Stimulated activated effector memory CD8-positive, alpha-beta T cell treated with anti-CD3 and anti-CD28 coated beads, Interleukin-12 subunit alpha, Interleukin-12 subunit beta, amount 100 ng/mL, for 72 hours (primary cell): ENCODE results near the gene CHRFAM7A.
"Not testable (repeated sequence)": the region's sequence is repeated elsewhere in the genome, so short reads cannot be mapped to it uniquely, and the experiment has no call there.

Experiments
- ATAC-seq: fragments of 150-1000 bp; cut with Tn5 transposase; 2 replicates; pipeline ENCODE4 v1.10.0; 2021
- DNase-seq, 2 donors: peaks; one replicate each; pipeline ENCODE4 v3.0.0; 2021 to 2022; ENCODE audit warnings: low spot score in 2 of 2
- H3K27ac Mint-ChIP-seq: one replicate; pipeline ENCODE4 v1.8.0; 2022; ENCODE audit warnings: mild to moderate bottlenecking, mixed read lengths
- H3K36me3 Mint-ChIP-seq: one replicate; pipeline ENCODE4 v1.8.0; 2022; ENCODE audit warnings: mild to moderate bottlenecking, mixed read lengths
- H3K4me1 Mint-ChIP-seq: one replicate; pipeline ENCODE4 v1.8.0; 2022; ENCODE audit warnings: mixed read lengths
- H3K4me3 Mint-ChIP-seq: one replicate; pipeline ENCODE4 v1.8.0; 2022; ENCODE audit warnings: mild to moderate bottlenecking, mixed read lengths
- H3K9me3 Mint-ChIP-seq: one replicate; pipeline ENCODE4 v1.8.0; 2022; ENCODE audit warnings: mixed read lengths

CHRFAM7A gene

GRCh38 chr15:30361404-30361803 is 31.9 kb downstream of the CHRFAM7A start:
- H3K27ac Mint-ChIP-seq, H3K4me3 Mint-ChIP-seq, H3K36me3 Mint-ChIP-seq, H3K9me3 Mint-ChIP-seq, ATAC-seq, DNase-seq, H3K4me1 Mint-ChIP-seq: not testable (repeated sequence)

GRCh38 chr15:30360990-30361389 is 32.4 kb downstream of the CHRFAM7A start:
- not testable (repeated sequence) for H3K27ac Mint-ChIP-seq, H3K36me3 Mint-ChIP-seq, DNase-seq, H3K9me3 Mint-ChIP-seq, H3K4me1 Mint-ChIP-seq, H3K4me3 Mint-ChIP-seq
- ATAC-seq, result peak; percentile 16

- ATAC-seq, H3K9me3 Mint-ChIP-seq, H3K27ac Mint-ChIP-seq, H3K4me3 Mint-ChIP-seq, H3K4me1 Mint-ChIP-seq, DNase-seq, H3K36me3 Mint-ChIP-seq: not testable (repeated sequence)
Observed at GRCh38 chr15:30355043-30355442, 38.3 kb downstream of the CHRFAM7A start.

GRCh38 chr15:30349803-30350202 is 43.5 kb downstream of the CHRFAM7A start:
- H3K27ac Mint-ChIP-seq, H3K4me1 Mint-ChIP-seq, H3K4me3 Mint-ChIP-seq, ATAC-seq, DNase-seq, H3K36me3 Mint-ChIP-seq, H3K9me3 Mint-ChIP-seq: not testable (repeated sequence)

GRCh38 chr15:30336584-30336983 is 56.8 kb downstream of the CHRFAM7A start:
- not testable (repeated sequence) for H3K9me3 Mint-ChIP-seq, H3K27ac Mint-ChIP-seq, H3K4me1 Mint-ChIP-seq, H3K4me3 Mint-ChIP-seq, H3K36me3 Mint-ChIP-seq, DNase-seq
- ATAC-seq, result peak; percentile 19

- H3K4me1 Mint-ChIP-seq, H3K36me3 Mint-ChIP-seq, DNase-seq, H3K9me3 Mint-ChIP-seq, H3K27ac Mint-ChIP-seq, H3K4me3 Mint-ChIP-seq, ATAC-seq: not testable (repeated sequence)
Observed at GRCh38 chr15:30334152-30334551, 59.2 kb downstream of the CHRFAM7A start.

GRCh38 chr15:30326145-30326544 is 67.2 kb downstream of the CHRFAM7A start:
- H3K4me1 Mint-ChIP-seq, ATAC-seq, DNase-seq, H3K9me3 Mint-ChIP-seq, H3K36me3 Mint-ChIP-seq, H3K4me3 Mint-ChIP-seq, H3K27ac Mint-ChIP-seq: not testable (repeated sequence)

- ATAC-seq, H3K27ac Mint-ChIP-seq, H3K36me3 Mint-ChIP-seq, DNase-seq, H3K9me3 Mint-ChIP-seq, H3K4me1 Mint-ChIP-seq, H3K4me3 Mint-ChIP-seq: not testable (repeated sequence)
Observed at GRCh38 chr15:30321063-30321462, 72.3 kb downstream of the CHRFAM7A start.

- not testable (repeated sequence) for ATAC-seq, DNase-seq, H3K4me3 Mint-ChIP-seq, H3K27ac Mint-ChIP-seq, H3K4me1 Mint-ChIP-seq, H3K9me3 Mint-ChIP-seq, H3K36me3 Mint-ChIP-seq
Observed at GRCh38 chr15:30315704-30316103, 77.6 kb downstream of the CHRFAM7A start.

- not testable (repeated sequence) for H3K4me3 Mint-ChIP-seq, H3K9me3 Mint-ChIP-seq, ATAC-seq, H3K4me1 Mint-ChIP-seq, DNase-seq, H3K36me3 Mint-ChIP-seq, H3K27ac Mint-ChIP-seq
Observed at GRCh38 chr15:30310575-30310974, 82.8 kb downstream of the CHRFAM7A start.
